GM12878 (cell line): ENCODE data around the gene ARHGAP22.

Experiments
- HDAC6 ChIP-seq: fragments of 200-600 bp; sonication (generic); IDR thresholded peaks from one replicate; pipeline ENCODE4 v1.8.0; 2017; ENCODE audit warnings: antibody characterized with exemption; ENCODE audit not compliant: unreplicated experiment
- MEF2A ChIP-seq: IDR thresholded peaks from 2 replicates; pipeline ENCODE4 v1.6.1; 2011; ENCODE audit warnings: low read depth, mild to moderate bottlenecking, low read length, moderate library complexity; ENCODE audit not compliant: insufficient read depth
- PBX3 ChIP-seq: IDR thresholded peaks from 2 replicates; pipeline ENCODE4 v1.6.1; 2011; ENCODE audit warnings: mild to moderate bottlenecking, low read depth, low read length, moderate library complexity; ENCODE audit not compliant: insufficient replicate concordance
- SMAD1 ChIP-seq: fragments of 450-650 bp; IDR thresholded peaks from 2 replicates; pipeline ENCODE4 v1.6.1; 2018; ENCODE audit warnings: mild to moderate bottlenecking, low read depth; ENCODE audit not compliant: partially characterized antibody
- SRF ChIP-seq, 2 experiments: IDR thresholded peaks; 2 replicates each; pipeline ENCODE4 v1.6.1; 2011; ENCODE audit warnings: low read depth in 2 of 2, low read length in 2 of 2, mild to moderate bottlenecking in 1 of 2, moderate library complexity in 1 of 2

GRCh38 chr10:48503293-48503911 is 101.5 kb downstream of the ARHGAP22 start:
- TF ChIP-seq HDAC6 (no peak), SRF (IDR thresholded peaks at IDR 0.05; ENCODE audit: low read depth in 2 of 2, low read length in 2 of 2) (no peak), PBX3 (no peak), SMAD1 (no peak), MEF2A (no peak)
